ENCODE data around the gene GARIN5A. TPM values are rescaled to one million over a fixed set of nuclear protein-coding genes. Genes with fewer than 3 reads are reported as not detected.

GARIN5A gene
- total RNA-seq, 1 donor from 2014 or later = 1.1 TPM

DNA sequence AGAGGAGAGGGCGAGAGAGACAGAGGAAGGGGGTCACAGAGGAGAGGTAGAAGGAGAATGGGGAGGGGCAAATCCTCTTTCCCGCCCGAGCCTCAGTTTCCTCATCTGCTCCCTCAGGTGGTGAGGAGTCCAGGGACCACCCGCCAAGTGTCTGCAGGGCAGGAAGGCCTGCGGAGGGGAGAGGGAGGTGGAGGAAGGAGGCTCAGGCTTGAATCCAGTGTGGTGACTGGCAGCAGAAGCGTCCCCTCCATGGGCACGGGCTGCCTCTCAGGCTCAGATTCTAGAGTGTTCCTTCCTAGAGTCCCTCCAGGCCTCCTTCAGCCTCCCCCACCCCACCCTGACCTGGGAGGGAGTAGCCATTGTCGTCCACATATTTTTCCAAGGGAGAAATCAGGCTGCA, 16.5 kb upstream of the GARIN5A start:
- Mint-ChIP-seq H3K27me3 (ENCODE audit: low read depth) (peaks cover 73% of the 10 kb centered on the region), H3K27ac (ENCODE audit: unreplicated experiment) (no peak overlapping the region), H3K9me3 (no peaks in the 10 kb centered on the region), H3K36me3 (ENCODE audit: low read depth) (peaks cover 3% of the 10 kb centered on the region), H3K4me1 (peaks cover 49% of the 10 kb centered on the region), H3K4me3 (no peak overlapping the region)
- TF ChIP-seq, protein P1, sequence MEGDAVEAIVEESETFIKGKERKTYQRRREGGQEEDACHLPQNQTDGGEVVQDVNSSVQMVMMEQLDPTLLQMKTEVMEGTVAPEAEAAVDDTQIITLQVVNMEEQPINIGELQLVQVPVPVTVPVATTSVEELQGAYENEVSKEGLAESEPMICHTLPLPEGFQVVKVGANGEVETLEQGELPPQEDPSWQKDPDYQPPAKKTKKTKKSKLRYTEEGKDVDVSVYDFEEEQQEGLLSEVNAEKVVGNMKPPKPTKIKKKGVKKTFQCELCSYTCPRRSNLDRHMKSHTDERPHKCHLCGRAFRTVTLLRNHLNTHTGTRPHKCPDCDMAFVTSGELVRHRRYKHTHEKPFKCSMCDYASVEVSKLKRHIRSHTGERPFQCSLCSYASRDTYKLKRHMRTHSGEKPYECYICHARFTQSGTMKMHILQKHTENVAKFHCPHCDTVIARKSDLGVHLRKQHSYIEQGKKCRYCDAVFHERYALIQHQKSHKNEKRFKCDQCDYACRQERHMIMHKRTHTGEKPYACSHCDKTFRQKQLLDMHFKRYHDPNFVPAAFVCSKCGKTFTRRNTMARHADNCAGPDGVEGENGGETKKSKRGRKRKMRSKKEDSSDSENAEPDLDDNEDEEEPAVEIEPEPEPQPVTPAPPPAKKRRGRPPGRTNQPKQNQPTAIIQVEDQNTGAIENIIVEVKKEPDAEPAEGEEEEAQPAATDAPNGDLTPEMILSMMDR (conservative IDR thresholded peaks at IDR 0.05) = no peak
- no peak for DNase-seq (ENCODE audit: low read depth, low spot score)

DNA sequence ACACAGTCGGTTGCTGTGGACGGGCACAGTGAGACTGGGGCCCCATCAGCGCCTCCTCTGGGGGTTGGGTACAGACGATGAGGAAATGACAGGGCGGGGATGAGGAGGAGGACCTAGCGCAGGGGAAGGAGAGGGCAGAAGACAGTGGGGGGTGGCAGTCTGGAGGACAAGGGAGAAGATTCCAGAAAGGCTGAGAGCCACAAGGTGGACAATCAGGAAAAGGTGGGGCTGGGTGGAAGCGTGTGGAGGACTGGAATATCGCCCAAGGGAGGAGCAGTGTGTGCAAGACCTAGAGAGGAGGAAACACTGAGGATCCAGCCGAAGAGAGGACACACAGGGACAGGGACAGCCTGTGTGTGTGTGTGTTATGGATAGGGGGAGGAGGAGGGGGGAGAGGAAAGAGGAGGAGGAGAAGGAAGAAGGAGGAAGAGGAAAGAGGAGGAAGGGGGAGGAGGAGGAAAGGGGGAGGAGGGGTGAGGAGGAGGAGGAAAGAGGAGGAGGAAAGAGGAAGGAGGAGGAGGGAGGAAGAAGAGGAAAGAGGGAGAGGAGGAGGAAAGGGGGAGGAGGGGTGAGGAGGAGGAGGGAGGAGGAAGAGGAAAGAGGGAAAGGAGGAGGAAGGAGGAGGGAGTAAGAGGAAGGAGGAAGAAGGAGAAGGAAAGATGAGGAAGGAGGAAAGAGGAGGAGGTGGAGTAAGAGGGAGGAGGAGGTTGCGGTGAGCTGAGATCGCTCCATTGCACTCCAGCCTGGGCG, 15.8 kb upstream of the GARIN5A start:
- peaks cover 80% of the 10 kb centered on the region for H3K27me3 Mint-ChIP-seq (ENCODE audit: low read depth)

DNA sequence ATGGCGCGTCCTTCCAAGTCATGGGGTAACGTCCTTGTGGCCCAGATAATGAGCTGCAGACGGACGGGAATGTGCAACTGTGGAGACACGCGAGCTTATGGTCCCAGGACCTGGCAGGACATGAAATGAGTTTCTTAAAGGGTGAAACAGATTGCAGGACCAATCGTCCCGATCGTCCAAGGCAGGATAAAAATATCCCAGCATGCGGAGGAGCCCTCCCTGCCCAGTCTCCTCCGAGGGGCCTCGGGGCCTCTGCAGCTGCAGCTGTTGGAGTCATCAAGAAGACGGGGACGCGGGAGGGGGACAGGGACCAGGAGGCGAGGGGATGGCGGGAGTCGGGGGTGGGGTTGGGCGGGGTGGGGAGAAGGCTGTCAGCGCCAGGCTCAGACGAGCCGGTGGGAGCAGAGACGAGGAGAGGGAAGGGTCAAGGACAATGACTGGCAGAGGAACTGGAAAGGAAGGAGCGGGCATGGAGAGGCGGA, 14.4 kb upstream of the GARIN5A start:
- Mint-ChIP-seq H3K4me1 (peaks cover 55% of the 10 kb centered on the region), H3K27me3 (ENCODE audit: low read depth) (peaks cover 86% of the 10 kb centered on the region), H3K4me3 (peak overlapping the region; percentile 13), H3K36me3 (ENCODE audit: low read depth) (peaks cover 9% of the 10 kb centered on the region), H3K9me3 (peaks cover 6% of the 10 kb centered on the region), H3K27ac (ENCODE audit: unreplicated experiment) (no peak overlapping the region)
- TF ChIP-seq, protein P1 (conservative IDR thresholded peaks at IDR 0.05) = no peak
- DNase-seq (ENCODE audit: low read depth, low spot score) = no peak

More for the DNA sequence above, 15.8 kb upstream of the GARIN5A start:
- TF ChIP-seq, protein P1 (conservative IDR thresholded peaks at IDR 0.05) = no peak
- H3K27ac Mint-ChIP-seq (ENCODE audit: unreplicated experiment) = no peak overlapping the region
- peaks cover 54% of the 10 kb centered on the region for H3K4me1 Mint-ChIP-seq
- peaks cover 3% of the 10 kb centered on the region for H3K36me3 Mint-ChIP-seq (ENCODE audit: low read depth)
- peak overlapping the region; percentile 59 for H3K4me3 Mint-ChIP-seq
- no peaks in the 10 kb centered on the region for H3K9me3 Mint-ChIP-seq
- no peak for DNase-seq (ENCODE audit: low read depth, low spot score)

- H3K4me1 Mint-ChIP-seq = peaks cover 54% of the 10 kb centered on the region
- no peak overlapping the region for H3K27ac Mint-ChIP-seq (ENCODE audit: unreplicated experiment)
- no peak for DNase-seq (ENCODE audit: low read depth, low spot score)
- peaks cover 6% of the 10 kb centered on the region for H3K9me3 Mint-ChIP-seq
- peak overlapping the region; percentile 13 for H3K4me3 Mint-ChIP-seq
- peaks cover 84% of the 10 kb centered on the region for H3K27me3 Mint-ChIP-seq (ENCODE audit: low read depth)
- TF ChIP-seq, protein P1 (conservative IDR thresholded peaks at IDR 0.05) = no peak
- peaks cover 14% of the 10 kb centered on the region for H3K36me3 Mint-ChIP-seq (ENCODE audit: low read depth)
Measured at GRCh38 chr19:50490411-50490811, 13.8 kb upstream of the GARIN5A start.

- Mint-ChIP-seq H3K27me3 (ENCODE audit: low read depth) (peaks cover 78% of the 10 kb centered on the region), H3K36me3 (ENCODE audit: low read depth) (peaks cover 18% of the 10 kb centered on the region), H3K4me3 (peak overlapping the region; percentile 73), H3K4me1 (peaks cover 54% of the 10 kb centered on the region), H3K9me3 (peaks cover 6% of the 10 kb centered on the region), H3K27ac (ENCODE audit: unreplicated experiment) (peak overlapping the region; percentile 50)
- TF ChIP-seq, protein P1 (conservative IDR thresholded peaks at IDR 0.05) = no peak
- DNase-seq (ENCODE audit: low read depth, low spot score) = no peak
Measured at GRCh38 chr19:50489461-50490011, 12.9 kb upstream of the GARIN5A start.
